ENCODE measurements around the gene GPX2.
"Not testable (repeated sequence)": the region's sequence is repeated elsewhere in the genome, so short reads cannot be mapped to it uniquely, and the experiment has no call there.

GPX2 gene

GRCh38 chr14:64938972-64939816, 3.4 kb downstream of the GPX2 start:
- no peak for DNase-seq

GRCh38 chr14:64937821-64938193, 4.7 kb downstream of the GPX2 start:
- no peak for DNase-seq

GRCh38 chr14:64937171-64937820, 5.2 kb downstream of the GPX2 start:
- DNase-seq: no peak

GRCh38 chr14:64935508-64935907, 7.0 kb downstream of the GPX2 start:
- no peak for DNase-seq

GRCh38 chr14:64934338-64934929, 8.1 kb downstream of the GPX2 start:
- no peak for DNase-seq

DNA sequence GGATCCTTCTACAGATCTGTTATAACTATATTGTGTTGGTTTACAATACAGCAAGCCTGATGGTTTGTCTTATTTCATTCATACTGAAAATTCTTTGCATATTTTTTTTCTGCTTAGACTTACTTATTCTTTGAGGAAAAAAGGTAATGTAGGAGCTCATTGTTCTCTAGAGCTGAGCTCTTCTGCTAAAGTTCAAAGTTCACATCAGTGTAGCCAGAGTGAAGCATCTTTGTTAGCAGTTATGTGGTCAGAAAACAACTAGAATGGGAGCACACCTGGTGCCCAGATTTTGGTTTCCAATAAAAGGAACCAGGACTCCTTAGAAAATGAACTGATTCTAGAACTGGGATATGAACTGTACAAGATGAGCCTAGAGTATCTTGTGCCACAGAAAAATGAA, 10.3 kb downstream of the GPX2 start:
- no peak for DNase-seq

DNA sequence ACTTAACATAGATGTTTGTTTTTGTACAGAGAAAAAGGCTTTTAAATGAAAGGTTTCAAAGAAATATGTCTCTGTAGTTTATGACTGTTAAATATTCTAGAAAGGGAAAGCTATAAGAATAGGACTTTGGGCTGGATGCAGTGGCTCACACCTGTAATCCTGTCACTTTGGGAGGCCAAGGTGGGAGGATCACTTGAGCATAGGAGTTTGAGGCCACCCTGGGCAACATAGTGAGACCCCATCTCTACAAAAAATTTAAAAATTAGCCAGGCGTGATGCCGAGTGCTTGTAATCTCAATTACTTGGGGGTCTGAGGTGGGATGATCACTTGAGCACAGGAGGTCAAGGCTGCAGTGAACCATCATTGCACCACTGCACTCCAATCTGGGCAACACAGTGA, 11.4 kb downstream of the GPX2 start:
- no peak for DNase-seq

DNA sequence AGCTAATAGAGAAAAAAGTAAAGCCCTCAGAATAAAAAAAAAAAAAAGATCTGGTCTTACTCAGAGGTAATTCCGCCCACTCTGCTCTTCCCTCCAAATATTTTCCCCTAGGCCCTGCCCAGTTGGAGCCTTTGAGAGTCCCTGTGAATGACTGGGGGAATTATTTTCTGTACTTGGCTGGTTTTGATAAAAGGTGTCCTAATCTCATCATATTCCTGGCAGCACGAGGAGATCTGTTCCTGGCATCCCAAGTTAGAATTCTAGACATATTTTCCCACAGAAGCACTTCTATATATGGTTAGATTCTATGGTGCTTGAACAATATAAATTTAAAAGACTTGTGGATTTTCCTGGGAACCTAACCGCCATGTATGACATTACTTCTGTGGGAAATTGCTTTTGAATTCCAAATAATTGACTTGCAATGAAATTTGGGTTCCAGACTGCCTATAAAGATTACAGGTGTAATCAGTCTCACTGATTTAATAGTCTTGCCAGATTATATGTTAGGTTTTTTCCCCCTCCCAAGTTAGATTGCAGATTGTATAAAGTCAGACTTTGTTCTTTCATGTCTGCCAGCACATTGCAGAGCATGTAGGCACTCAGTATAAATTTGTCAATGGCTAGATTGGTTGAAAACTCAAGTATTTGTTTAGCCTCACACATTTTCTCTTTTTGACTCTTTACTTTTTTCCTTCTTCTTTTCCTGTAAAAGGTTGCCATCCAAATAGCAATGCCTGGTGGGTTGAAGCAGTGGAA, 12.3 kb downstream of the GPX2 start:
- DNase-seq: no peak

DNA sequence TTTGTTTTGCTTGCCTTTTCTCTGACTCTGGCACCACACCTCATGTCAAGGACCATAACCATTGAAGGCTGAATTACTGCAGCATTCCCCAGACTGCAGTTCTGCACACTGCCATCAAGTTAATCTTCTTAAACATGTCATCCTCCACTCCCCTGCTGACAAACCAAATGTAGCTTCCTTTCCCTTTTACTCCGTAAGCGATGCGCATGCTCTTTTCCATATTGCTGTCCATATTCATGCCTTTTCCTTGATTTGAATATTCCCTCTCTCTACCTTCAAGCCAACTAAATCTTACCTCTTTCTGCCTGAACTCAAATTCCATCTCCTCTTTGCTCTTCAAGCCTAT, 13.6 kb downstream of the GPX2 start:
- no peak for DNase-seq

DNA sequence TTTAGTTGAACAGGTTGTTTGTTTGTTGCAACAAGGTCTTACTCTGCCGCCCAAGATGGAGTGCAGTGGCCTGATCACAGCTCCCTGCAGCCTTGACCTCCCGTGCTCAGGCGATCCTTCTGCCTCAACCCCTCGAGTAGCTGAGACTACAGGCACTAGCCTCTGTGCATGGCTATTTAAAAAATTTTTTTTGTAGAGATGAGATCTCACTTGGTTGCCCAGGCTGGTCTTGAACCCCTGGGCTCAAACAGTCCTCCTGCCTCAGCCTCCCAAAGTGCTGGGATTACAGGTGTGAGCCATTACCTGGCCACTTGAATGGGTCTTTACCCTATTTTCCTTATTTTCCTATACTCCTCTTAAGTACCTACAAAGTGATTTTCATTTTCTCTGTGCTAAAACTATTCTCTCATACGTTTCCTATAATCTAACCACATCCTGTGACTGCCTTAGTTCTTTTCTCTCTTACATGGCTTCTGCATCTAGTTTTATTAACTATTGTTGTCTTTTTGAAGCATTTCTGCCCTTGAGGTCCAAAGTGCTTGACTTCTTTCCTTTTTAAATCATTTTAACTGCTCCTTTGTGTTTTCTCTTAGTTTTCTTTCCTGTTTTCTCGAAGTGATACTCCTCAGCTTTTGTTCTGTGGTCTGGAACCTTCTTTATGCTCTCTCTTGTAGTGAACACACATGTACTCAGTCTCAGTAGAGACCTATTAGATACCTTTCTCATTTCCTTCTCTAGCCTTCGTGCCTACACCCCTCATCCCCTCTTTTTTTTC, 14.1 kb downstream of the GPX2 start:
- no peak for DNase-seq

- DNase-seq: no peak
Measured at GRCh38 chr14:64927031-64927430, 15.5 kb downstream of the GPX2 start.

- DNase-seq: no peak
Measured at GRCh38 chr14:64926398-64926995, 16.0 kb downstream of the GPX2 start.

- no peak for DNase-seq
Measured at GRCh38 chr14:64923015-64923414, 19.5 kb downstream of the GPX2 start.

DNA sequence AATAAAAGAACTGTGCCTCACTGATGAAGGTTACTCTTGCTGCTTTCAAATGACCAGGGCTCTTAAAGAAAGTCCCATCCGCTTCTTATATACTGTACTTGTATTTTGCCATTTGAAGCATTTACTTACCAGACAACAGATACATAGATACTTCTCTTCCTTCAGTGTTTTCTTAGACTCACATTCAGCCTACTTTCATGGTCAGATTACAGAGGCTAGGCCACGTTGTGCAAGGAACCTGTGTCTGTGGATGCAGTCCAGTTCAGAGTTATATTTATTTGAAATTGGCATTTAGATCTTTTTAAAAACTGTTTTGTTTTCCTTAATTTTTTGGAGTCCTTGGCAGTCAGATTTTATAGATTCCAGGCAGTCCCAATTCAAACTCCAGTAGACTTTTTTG, 22.1 kb downstream of the GPX2 start:
- DNase-seq: no peak

- DNase-seq: no peak
Measured at GRCh38 chr14:64919618-64920017, 22.9 kb downstream of the GPX2 start.

DNA sequence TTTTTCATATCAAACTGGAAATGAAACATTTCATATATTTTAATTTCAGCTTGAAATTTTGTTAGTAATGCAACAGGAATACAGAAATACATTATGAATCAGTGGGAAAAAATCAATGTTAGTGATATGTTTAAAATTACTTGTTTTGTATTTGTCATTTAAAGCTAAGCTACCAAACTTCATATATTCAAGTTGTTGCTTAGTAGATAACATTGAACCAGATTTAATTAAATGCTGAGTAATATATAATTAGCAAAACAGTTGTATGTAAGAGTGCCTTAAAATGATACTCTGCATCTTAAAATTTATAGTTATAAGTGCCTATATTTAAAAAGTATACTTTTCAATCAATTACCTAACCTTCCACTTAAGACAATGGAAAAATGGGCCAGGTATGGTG, 23.3 kb downstream of the GPX2 start:
- no peak for DNase-seq

DNA sequence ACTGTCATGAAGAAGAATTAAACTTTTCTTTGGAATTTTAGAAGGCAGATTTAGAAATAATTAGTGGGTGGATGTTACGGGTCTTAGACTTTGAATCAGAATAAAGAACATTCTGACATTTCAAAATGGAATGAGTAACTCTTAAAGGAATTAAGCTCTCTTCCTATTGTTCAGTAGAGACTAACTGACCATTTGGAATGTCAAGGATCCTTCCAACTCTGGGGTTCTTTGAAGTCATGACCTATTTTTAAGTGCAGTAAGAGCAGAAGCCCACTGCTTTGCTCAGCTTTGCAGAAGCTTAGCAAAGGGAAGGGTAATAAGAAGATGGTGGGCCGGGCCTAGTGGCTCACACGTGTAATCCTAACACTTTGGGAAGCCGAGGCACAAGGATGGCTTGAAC, 24.3 kb downstream of the GPX2 start:
- no peak for DNase-seq

- no peak for DNase-seq
Measured at GRCh38 chr14:64915797-64916196, 26.7 kb downstream of the GPX2 start.

DNA sequence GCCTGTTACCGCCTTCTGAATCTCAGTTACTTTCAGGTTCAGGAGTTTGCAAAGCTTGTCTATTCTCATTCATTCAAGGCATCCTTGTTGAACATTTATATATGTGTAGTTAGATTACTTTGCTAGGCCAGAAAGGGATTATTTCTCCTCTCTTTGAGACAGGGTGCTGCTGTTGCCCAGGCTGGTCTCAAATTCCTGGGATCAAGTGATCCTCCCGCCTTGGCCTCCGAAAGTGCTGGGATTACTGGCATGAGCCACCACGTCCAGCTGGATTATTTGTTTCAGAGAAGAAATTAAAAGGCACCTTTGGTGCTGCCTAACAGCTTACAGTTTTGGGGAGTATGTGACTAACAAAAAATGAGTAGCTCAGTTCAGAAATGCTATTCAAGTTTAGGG, 27.5 kb downstream of the GPX2 start:
- DNase-seq: no peak

GRCh38 chr14:64914237-64915028, 28.1 kb downstream of the GPX2 start, which contains the start of gene CHURC1:
Gene CHURC1 (plus strand): TSS chr14:64914455. CDS start chr14:64914496, 41 bp downstream.
- DNase-seq: peak; percentile 96

- not testable (repeated sequence) for DNase-seq
Measured at GRCh38 chr14:64913477-64913876, 29.1 kb downstream of the GPX2 start.
